GM19240 (cell line): Measurements from ENCODE around the gene SUN1.
"Not testable (repeated sequence)": the region's sequence is repeated elsewhere in the genome, so short reads cannot be mapped to it uniquely, and the experiment has no call there.

Experiments
- DNase-seq: peaks from one replicate; pipeline ENCODE4 v3.0.0; 2011; ENCODE audit warnings: low spot score; ENCODE audit not compliant: insufficient read length

Gene SUN1

DNA sequence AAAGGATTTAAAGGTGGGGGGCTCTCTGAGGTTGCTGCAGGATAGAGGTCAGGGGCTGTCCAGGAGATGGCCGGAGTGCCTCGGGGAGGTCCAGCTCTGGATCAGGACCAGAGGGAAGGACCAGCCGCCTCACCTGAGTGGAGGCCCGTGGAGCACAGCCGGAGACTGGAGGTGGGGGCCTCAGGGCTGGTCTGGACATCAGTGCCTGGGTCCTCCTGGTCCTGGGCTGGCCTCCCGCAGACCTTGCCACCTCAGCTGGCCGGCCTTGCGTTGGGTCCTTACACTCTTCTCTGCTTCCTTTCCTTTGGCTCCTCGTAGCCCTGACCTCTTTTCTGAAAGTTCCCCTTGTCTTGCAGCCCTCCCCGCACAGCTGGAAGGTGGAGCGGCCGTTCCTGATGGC, 2.0 kb downstream of the SUN1 start:
- DNase-seq, result no peak

DNA sequence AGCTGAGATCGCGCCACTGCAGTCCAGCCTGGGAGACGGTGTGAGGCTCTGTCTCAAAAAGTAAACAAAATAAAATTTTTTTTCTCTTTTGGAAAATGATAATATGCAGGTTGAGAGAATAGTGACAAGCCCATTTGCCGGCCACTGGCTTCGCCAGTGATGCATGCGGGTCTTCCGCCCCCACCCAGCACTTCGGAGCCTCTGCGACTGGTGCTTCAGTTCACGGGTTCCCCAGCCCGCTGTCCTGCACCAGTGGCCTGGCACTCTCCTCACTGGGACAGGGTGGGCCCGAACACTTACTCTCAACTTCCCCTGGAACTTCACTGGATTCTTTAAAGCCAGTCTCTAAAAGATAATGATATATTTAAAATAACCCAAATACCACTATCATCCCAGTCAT, 2.7 kb downstream of the SUN1 start:
- DNase-seq, result no peak

DNA sequence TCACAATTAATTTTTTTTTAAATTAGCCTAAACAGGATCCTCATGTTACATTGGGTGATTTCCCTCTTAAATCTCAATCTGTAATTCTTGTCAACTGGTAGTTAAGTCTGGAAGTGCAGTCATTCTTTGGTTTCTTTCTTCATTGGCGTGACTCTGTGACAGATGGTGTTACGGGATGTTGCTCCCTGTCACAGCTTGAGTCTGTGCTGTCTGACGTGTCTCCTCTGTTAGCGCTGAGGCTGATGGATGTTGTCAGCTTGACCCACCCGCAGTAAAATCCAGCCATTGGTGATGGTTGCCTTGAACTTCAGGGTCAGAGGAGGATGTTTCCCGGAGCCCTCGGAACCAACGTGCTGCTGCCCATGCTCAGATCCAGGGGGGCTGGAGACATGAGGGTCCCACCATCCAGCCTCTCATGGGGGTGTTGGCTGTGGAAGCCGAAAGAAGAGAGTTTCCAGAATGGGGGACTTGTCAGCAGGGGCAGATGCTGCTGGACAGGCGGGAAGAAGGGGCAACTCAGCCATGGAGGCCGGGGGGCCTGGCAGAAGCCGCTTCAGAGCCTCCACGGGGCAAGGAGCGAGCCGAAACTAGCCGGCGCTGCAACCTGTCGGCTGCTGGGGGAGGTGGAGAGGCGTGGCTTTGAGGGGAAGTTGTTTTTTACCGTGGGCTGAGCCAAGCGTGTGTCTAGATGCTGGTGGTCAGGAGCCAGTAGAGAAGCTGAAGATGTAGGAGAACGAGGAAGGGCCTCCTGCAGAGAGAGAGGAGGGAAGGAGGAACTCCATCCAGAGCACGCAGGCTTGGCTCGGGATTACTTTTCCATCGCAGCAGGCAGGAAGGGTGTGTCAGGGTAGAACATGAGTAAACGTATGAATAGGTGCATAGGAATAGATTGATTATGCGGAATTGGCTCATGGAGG, 3.5 kb downstream of the SUN1 start:
- no peak for DNase-seq

DNA sequence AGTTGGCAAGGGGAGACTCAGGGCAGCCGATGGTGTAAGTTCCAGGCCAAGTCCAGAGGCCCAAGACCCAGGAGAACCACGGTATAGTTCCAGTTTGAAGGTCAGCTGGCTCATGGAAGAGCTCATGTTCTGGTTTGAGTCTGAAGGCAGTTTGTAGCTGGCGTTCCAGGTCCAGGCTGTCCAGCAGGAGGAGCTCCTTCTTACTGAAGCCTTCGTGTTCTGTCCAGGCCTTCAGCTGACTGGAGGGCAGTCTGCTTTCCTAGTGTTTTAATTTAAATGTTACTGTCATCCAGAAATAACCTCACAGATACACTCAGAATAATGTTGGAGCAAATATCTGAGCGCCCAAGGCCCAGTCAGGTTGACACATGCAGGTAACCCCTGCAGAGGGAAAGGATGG, 4.2 kb downstream of the SUN1 start:
- no peak for DNase-seq

DNA sequence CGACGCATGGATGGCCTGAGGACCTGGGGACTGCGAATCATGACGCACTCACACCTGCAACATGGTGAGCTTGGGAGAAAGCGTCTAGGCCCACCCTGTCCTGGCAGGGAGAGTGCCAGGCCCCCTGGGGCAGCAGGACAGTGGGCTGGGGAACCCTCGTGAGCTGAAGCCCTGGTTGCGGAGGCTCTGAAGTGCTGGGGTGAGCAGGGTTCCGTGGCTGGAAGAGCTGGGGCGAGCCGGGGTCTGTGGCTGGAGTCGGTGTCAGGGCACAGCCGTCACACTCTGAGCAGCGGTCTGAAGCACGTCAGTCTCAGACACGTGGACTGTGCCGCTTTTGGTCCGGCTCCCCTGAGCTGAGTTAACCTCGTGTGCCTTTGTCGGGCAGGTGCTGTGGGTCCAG, 4.7 kb downstream of the SUN1 start:
- no peak for DNase-seq

DNA sequence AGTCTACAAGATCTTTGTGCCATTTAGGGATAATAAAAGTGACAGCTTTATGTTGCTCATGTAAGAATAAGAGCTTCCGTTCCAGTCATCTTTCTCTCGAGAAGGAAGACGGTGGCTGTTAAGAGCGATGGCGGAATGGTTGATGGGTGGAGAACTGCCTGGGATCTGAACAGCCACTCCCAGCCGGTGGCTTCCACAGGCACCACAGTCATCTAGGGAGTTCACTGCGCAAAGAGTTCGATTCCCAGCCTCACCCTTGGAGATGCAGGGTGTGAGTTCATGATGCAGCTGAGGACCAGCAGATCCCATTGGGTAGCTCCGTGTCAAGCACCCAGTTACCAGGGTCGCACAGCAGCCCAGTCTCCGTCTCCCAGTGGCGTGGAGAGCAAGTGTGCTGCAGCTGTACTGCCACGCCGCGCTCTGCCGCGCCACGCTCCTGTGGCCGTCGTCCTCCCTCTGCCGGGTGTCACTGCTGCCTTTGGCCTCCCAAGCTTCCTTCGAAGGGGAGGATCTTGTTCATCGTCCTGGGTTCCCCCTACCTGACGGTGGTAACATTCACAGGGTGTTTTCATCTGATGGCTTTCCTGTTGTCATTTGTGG, 7.8 kb downstream of the SUN1 start:
- DNase-seq, result no peak

DNA sequence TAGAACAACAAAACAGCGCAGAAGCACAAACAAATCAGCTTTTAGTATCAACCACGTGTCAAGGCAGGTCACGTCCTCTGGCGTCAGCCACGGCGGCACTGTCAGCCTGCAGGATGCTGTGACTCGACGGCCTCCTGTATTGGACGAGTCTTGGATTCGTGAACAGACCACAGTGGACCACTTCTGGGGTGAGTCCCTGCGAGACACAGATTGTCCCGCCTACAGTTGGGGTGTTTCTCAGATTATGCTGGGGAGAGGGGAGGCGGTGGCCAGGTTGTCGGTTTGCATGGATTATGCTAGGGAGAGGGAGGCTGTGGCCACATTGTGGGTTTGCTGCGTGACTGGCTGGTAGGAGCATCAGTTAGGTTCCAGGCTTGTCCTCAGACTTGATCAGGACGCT, 9.7 kb downstream of the SUN1 start:
- DNase-seq, result no peak

DNA sequence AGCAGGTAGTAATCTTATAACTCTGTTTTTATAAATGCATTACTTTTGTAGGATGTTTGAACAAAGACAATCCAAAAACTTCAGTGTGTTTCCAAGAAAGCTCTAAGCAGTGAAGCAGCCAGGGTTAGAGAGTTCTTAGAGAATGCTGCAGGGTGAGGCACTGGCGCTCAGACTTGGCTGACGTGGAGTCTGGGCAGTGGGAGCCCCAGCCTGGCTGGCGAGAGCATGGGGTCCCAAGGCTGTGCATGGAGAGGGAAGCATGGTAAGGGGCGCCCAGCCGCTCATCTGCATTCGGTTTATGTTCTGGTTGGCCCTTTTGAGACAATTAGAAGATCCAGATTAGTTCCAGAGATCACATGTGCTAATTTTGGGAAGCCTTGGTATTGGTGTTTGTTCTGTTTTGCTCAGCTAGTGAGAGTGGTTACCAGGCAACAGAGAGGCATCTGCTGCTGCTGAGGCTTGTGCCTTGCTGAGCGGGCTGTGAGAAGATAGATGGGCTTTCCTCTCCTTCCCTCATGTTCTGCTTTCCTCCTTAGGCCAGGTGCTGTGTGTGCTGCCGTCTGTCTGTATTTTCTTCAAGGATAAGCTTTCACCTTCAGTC, 10.3 kb downstream of the SUN1 start:
- DNase-seq, result no peak

DNA sequence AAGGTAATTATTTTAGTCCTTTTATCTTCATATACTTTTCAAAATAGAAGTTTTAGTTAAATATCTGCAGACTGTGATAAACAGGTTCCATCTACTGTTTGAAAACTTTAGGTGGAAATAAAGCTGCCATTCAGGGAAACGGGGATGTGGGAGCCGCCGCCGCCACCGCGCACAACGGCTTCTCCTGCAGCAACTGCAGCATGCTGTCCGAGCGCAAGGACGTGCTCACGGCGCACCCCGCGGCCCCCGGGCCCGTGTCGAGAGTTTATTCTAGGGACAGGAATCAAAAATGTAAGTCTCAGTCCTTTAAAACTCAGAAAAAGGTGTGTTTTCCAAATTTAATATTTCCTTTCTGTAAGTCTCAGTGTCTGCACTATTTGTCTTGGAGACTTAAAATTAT, 11.0 kb downstream of the SUN1 start:
- DNase-seq, result no peak

DNA sequence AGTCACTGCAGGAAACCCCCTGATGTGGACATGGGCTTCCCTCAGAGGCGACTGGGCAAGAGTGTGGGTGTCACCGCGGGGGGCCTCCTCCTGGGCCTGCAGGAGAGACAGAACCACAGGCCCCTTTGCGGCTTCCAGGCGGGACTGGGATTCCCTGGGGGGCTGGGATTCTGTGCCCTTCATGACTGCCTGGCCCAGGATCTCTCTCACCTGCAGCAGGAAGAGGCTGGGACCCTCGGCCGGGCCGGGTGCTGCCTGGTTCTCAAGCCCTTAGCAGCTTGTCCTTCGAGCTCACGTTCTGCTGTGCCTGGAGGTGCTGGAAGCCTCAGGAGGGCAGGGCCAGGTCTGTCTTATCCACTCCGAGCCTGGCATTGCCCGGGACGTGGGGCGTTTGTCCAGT, 11.8 kb downstream of the SUN1 start:
- DNase-seq, result no peak

DNA sequence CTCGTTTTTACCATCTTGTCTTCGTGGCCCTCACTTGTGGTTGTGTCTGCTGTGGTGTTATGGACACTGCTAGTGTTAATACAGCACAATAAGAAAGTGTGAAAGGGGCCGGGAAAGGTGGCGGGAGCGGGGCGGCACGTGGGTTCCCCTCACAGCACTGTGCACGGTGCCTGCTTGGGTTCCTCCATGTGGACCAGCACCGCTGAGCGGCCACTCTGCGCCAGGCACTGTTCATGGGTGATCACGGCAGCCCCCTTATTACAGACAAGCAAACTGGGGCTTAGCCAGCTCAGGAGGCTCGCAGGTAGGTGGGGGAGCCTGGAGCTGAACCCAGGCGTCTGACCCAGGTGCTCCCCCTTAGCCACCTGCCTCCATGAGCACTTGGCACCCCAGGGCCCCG, 12.2 kb downstream of the SUN1 start:
- DNase-seq, result no peak

DNA sequence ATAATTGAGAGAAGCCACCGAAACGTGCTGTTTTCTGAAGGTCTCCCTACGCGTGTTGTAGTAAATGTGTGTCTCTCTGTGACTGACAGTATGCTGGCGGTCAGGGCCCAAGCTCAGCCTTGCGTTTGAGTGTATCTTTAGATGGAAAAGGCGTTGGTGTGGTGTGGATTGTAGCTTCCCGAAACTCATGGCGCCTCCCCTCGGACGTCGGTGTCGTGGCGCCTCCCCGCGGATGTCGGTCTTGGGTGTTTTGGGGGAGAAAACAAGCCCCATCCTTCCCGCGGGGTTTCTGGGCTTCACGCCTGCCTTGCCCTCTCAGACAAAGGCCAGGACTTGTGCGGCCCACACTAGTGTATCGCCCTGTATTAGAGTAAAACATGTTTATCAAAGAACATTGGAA, 12.8 kb downstream of the SUN1 start:
- no peak for DNase-seq

DNA sequence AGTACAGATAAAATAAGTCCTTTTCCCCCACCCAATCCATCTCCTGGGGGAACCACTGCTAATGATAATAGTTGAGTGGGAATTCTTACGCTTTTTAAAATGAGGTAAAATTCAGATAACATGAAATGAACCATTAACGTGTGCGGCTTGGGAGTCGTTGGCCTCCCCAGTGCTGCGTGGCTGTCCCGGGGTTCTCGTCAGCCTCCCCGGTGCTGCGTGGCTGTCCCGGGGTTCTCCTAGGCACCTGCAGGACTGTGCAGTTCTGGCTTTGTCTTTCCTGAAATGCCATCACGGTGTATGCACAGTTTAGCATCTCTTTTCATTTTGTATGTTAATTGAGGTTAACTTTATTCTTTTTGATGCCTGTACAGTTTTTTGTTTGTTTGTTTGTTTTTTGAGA, 13.5 kb downstream of the SUN1 start:
- no peak for DNase-seq

DNA sequence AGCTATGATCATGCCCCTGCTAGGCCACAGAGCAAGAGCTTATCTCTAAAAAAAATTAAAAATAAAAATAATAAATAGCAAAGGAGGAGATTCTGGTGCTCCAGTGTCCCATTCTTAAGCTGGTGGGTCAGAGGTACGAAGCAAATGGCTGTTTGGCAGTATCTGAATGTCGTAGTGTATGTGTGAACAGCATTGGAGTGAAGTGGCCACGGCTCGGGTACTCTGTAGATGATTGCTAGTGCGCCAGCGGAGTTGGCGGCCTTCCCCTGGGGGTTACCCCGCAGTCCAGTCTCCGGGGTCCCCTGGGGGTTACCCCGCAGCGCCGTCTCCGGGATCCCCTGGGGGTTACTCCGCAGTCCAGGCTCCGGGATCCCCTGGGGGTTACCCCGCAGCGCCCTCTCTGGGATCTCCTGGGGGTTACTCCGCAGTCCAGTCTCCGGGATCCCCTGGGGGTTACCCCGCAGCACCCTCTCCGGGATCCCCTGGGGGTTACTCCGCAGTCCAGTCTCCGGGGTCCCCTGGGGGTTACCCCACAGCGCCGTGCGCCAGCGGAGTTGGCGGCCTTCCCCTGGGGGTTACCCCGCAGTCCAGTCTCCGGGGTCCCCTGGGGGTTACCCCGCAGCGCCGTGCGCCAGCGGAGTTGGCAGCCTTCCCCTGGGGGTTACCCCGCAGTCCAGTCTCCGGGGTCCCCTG, 14.8 kb downstream of the SUN1 start:
- not testable (repeated sequence) for DNase-seq

DNA sequence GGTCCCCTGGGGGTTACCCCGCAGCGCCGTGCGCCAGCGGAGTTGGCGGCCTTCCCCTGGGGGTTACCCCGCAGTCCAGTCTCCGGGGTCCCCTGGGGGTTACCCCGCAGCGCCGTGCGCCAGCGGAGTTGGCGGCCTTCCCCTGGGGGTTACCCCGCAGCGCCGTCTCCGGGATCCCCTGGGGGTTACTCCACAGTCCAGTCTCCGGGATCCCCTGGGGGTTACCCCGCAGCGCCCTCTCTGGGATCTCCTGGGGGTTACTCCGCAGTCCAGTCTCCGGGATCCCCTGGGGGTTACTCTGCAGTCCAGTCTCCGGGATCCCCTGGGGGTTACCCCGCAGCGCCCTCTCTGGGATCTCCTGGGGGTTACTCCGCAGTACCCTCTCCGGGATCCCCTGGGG, 15.5 kb downstream of the SUN1 start:
- DNase-seq, result not testable (repeated sequence)

DNA sequence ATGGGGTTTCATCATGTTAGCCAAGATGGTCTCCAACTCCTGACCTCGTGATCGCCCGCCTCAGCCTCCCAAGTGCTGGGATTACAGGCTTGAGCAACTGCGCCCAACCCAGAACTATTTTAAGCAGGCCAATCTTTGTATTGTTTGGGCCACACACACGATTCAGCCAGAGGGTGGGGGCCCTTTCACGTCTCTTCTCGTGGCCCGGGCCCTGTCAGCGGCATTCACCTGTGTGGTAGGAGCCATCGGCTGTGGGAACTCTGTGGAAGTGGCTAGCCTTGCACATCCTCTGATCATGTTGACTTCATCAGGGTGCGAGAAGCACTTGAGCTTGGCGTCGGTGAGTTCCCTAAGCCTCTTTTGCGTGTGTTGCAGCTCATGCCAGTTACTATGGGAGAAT, 16.9 kb downstream of the SUN1 start:
- no peak for DNase-seq

DNA sequence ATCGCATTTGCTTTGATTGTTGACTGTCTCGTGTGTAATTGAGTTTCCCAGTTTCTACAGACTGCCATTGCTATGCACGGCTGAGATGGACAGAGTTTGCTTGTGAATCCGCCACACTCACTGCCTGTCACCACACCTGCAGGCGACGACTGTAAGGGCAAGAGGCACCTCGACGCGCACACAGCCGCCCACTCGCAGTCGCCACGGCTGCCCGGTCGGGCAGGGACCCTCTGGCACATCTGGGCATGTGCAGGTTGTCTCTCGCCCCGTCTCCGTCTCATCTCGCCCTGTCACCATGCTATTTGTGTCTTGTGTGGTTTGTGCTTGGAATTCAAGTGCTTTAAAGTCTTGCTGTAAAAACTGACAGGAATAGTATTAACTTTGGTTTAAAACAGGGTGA, 17.5 kb downstream of the SUN1 start:
- DNase-seq, result no peak

DNA sequence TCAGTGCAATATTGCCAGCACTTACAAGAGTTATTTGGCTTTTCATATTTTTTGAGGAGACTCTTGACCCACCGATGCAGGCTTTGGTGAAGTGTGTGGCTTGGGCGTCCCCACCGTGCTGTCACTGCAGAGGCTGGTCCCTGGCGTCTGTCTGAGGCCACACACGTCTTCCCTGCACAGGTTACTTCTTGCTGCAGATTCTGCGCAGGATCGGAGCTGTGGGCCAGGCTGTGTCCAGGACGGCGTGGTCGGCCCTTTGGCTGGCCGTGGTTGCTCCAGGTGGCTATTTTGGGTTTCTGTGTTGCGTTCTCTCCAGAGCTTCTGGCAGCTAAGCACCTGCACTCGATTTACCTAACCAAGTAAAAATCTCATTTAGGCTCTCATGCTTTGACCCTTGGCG, 18.9 kb downstream of the SUN1 start:
- no peak for DNase-seq

DNA sequence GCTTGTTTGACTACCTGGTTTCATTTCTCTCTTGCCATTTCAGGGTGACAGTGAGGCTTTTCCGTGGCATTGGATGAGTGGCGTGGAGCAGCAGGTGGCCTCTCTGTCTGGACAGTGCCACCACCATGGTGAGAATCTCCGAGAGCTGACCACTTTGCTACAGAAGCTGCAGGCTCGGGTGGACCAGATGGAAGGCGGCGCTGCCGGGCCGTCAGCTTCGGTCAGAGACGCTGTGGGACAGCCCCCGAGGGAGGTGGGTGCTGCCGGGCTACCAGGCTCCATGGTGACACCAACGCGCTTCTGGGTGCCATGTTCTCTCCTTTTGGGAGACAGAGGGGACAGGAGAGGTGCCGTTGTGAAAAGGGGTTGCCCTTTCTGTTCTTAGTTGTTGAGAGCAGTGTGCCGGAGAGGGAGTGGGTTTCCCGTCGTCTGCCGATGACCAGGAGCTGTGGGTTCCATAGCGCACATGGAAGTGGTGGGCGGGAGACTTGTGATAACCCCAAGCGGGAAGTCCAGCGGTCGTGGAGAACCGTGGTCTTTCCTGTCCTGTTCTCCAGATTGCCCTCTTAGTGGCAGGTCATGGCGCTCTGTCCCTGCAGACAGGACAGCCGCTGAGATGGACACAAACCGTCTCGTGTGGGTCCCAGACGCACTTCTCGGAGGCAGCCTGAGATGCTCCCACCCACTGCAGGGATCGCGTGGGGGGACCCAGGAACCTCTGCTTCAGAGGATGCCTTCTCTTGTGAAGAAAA, 21.3 kb downstream of the SUN1 start:
- DNase-seq, result no peak

DNA sequence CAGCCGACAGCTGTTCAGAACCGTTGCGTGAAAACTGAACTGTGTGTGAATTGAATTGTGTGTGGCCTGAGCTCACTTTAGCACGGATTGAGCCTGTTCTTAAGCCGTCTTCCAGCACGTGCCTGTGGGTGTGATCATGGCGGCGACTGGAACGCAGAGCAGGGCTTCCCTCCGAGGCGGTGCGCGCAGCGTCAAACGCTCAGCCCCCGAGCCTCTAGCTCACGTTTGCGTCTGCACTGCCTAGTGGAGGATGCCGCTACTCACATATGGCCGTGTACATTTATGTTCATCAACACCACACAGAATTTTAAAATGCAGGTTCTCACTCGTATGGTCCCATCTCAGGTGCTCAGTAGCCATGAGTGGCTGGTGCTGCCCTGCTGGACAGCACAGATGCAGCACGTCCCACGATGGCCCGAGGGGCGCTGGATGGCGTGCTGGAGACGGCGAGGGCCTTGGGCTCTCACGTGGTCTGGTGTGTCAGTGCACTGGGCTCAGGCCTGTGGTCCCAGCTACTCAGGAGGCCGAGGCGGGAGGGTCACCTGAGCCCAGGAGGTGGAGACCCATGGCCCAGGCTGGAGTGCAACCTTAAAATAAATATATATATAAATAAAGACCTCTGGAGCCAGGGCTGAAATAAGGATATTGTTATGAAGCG, 22.0 kb downstream of the SUN1 start:
- DNase-seq, result no peak
